Lung (tissue), 12 donors: ENCODE data around the gene NACC2. TPM values are rescaled to one million over a fixed set of nuclear protein-coding genes. Genes with fewer than 3 reads are reported as not detected.

Experiments used
- ATAC-seq: fragments of 200-7000 bp; cut with Tn5 transposase; one replicate; pipeline ENCODE4 v1.9.1; 2020; ENCODE audit warnings: moderate number of reproducible peaks; ENCODE audit not compliant: insufficient read depth, low FRiP score
- DNase-seq, 3 donors: peaks; one replicate each; pipeline ENCODE4 v3.0.0-alpha.2; 2013 to 2017
- H3K27ac ChIP-seq, 2 donors: one replicate each; pipeline ENCODE4 v1.5.1; 2013; ENCODE audit warnings: mild to moderate bottlenecking in 2 of 2, moderate library complexity in 2 of 2, control low read depth in 1 of 2, inconsistent platforms in 1 of 2, low read depth in 1 of 2, low read length in 1 of 2
- H3K27me3 ChIP-seq, 3 donors: one replicate each; pipeline ENCODE4 v1.5.1; 2013; ENCODE audit warnings: low read length in 2 of 3; ENCODE audit not compliant: control insufficient read depth in 3 of 3, insufficient read depth in 3 of 3
- H3K36me3 ChIP-seq, 4 donors: one replicate each; pipeline ENCODE4 v1.5.1; 2013; ENCODE audit warnings: low read length in 4 of 4, mild to moderate bottlenecking in 1 of 4, moderate library complexity in 1 of 4; ENCODE audit not compliant: control insufficient read depth in 4 of 4, insufficient read depth in 4 of 4
- H3K4me1 ChIP-seq, 5 donors: one replicate each; pipeline ENCODE4 v1.5.1; 2013; ENCODE audit warnings: low read length in 5 of 5, mild to moderate bottlenecking in 2 of 5, moderate library complexity in 1 of 5; ENCODE audit not compliant: control insufficient read depth in 5 of 5, insufficient read depth in 5 of 5
- H3K4me3 ChIP-seq: one replicate; pipeline ENCODE4 v1.5.1; 2013; ENCODE audit warnings: mild to moderate bottlenecking, control low read depth, moderate library complexity
- H3K9ac ChIP-seq, 2 donors: one replicate each; pipeline ENCODE4 v1.5.1; 2013; ENCODE audit warnings: low read length in 2 of 2, control low read depth in 1 of 2; ENCODE audit not compliant: insufficient read depth in 1 of 2
- H3K9me3 ChIP-seq, 4 donors: one replicate each; pipeline ENCODE4 v1.5.1; 2013; ENCODE audit warnings: low read length in 3 of 4, mild to moderate bottlenecking in 1 of 4, moderate library complexity in 1 of 4; ENCODE audit not compliant: control insufficient read depth in 4 of 4, insufficient read depth in 3 of 4
- CTCF ChIP-seq: IDR thresholded peaks from 2 replicates; pipeline ENCODE4 v1.5.1; 2012; ENCODE audit warnings: mild to moderate bottlenecking; ENCODE audit errors: control extremely low read depth, extremely low read depth
- WGBS, 2 donors: extraction: QIAGEN DNeasy Blood & Tissue Kit; methylation state at CpG; one replicate each; pipeline ENCODE4 v1.1.7; 2013; 5-methylcytosine and 5-hydroxymethylcytosine counted together
- polyA plus RNA-seq, 2 donors: library from polyadenylated mRNA; stranded (reverse); fragments of 200-250 nt; gene quantifications; one replicate each; pipeline ENCODE4 v1.2.1, GENCODE V29; 2013
- total RNA-seq, 2 donors: library from RNA; depleted of rRNA in 1 of 2; stranded (reverse); fragments of >200 nt in 1 of 2; gene quantifications; one replicate each; pipeline ENCODE4 v1.2.1, GENCODE V29; 2014 to 2021
- donor health status: control.
- donor health status: control.
- donor health status: Bipolar disorder and iron deficiency.
- donor health status: healthy.
- donor health status: DM: yes; HTN: yes; CAD: no.

Gene NACC2
- total and polyA plus RNA-seq, 4 donors = 5.9 to 32.7 (median 10.5) TPM

GRCh38 chr9:136081113-136081825, 13.8 kb downstream of the NACC2 start:
- H3K36me3 ChIP-seq = peaks cover 0 to 9% (median 0%) of the 10 kb centered on the region in 4 donors
- H3K4me1 ChIP-seq = peaks cover 0 to 36% (median 14%) of the 10 kb centered on the region in 5 donors
- H3K4me3 ChIP-seq = no peak overlapping the region
- no peak for ATAC-seq
- H3K9ac ChIP-seq = no peak overlapping the region
- no peak for TF ChIP-seq CTCF
- H3K9me3 ChIP-seq = no peaks in the 10 kb centered on the region
- no peak overlapping the region for H3K27ac ChIP-seq
- 54 to 72% methylated on average over 27 of the region's 27 CpGs for WGBS, 2 donors
- H3K27me3 ChIP-seq = no peaks in the 10 kb centered on the region
- DNase-seq = peak; percentile 69 to 82 (median 76)

GRCh38 chr9:136080716-136081112, 14.4 kb downstream of the NACC2 start:
- DNase-seq (no peak), ATAC-seq (no peak)
- Histone ChIP-seq H3K4me3 (no peak overlapping the region), H3K9ac (no peak overlapping the region), H3K36me3 (peaks cover 0 to 9% (median 0%) of the 10 kb centered on the region in 4 donors), H3K27me3 (no peaks in the 10 kb centered on the region), H3K27ac (peak overlapping the region in 1 of 2 donors; percentile 46), H3K4me1 (peaks cover 0 to 31% (median 14%) of the 10 kb centered on the region in 5 donors), H3K9me3 (no peaks in the 10 kb centered on the region)
- TF ChIP-seq CTCF = no peak
- 78% methylated on average over 23 of the region's 23 CpGs for WGBS, 2 donors

GRCh38 chr9:136079916-136080246, 15.2 kb downstream of the NACC2 start:
- no peak for TF ChIP-seq CTCF
- Histone ChIP-seq H3K9ac (no peak overlapping the region), H3K27ac (peak overlapping the region in 1 of 2 donors; percentile 13), H3K4me3 (no peak overlapping the region), H3K4me1 (peaks cover 0 to 29% (median 14%) of the 10 kb centered on the region in 5 donors), H3K27me3 (no peaks in the 10 kb centered on the region), H3K9me3 (no peaks in the 10 kb centered on the region), H3K36me3 (peaks cover 0 to 12% (median 0%) of the 10 kb centered on the region in 4 donors)
- ATAC-seq (no peak), DNase-seq (no peak)
- WGBS, 2 donors = 40 to 61% methylated on average over 6 of the region's 6 CpGs
